H1 (cell line): ENCODE results near the gene TUT1. TPM values are rescaled to one million over a fixed set of nuclear protein-coding genes. Genes with fewer than 3 reads are reported as not detected.
A peak's percentile ranks its signal among the peaks of the same experiment; 100 is the strongest.

Experiments
- CTCF ChIA-PET: fragments of 300-600 bp; sonication (Branson Sonifier 250); formaldehyde crosslinking; loops from one replicate; lab custom pipeline; 2021; ENCODE audit not compliant: partially characterized antibody; lab: Charles Lee
- POLR2A ChIA-PET: fragments of 300-600 bp; sonication (Branson Sonifier 250); formaldehyde crosslinking; loops from one replicate; lab custom pipeline; 2021; ENCODE audit warnings: inconsistent platforms; ENCODE audit not compliant: partially characterized antibody; lab: Charles Lee
- DNase-seq, 2 experiments: peaks; one replicate each; pipeline versions ENCODE4 v3.0.0 to v3.0.0-alpha.2; 2010 to 2022; ENCODE audit warnings: low spot score in 2 of 2, low read depth in 1 of 2, mixed read lengths in 1 of 2
- FAIRE-seq: peaks from 2 replicates; lab custom pipeline; 2011; peaks lifted over from hg19 to GRCh38; lab: Jason Lieb, UNC
- H2AFZ ChIP-seq: 2 replicates; pipeline ENCODE4 v1.8.1; 2012; ENCODE audit warnings: low read length, inconsistent platforms
- H2AK5ac ChIP-seq: 2 replicates; pipeline ENCODE4 v1.6.1; 2013; ENCODE audit warnings: low read depth, low read length
- H2BK120ac ChIP-seq: replicated peaks from 2 replicates; pipeline ENCODE3; 2013; ENCODE audit warnings: low read depth, low read length, inconsistent platforms
- H2BK12ac ChIP-seq: 2 replicates; pipeline ENCODE4 v1.6.1; 2013; ENCODE audit warnings: low read depth, low read length
- H2BK15ac ChIP-seq: 2 replicates; pipeline ENCODE4 v1.6.1; 2013; ENCODE audit warnings: low read length
- H2BK20ac ChIP-seq: 2 replicates; pipeline ENCODE4 v1.6.1; 2013; ENCODE audit warnings: low read length
- H2BK5ac ChIP-seq: 2 replicates; pipeline ENCODE4 v1.6.1; 2013; ENCODE audit warnings: low read depth, low read length
- H3K14ac ChIP-seq: 2 replicates; pipeline ENCODE4 v1.6.1; 2013; ENCODE audit warnings: inconsistent platforms; ENCODE audit not compliant: insufficient read length
- H3K18ac ChIP-seq: 2 replicates; pipeline ENCODE4 v1.6.1; 2013; ENCODE audit warnings: low read length; ENCODE audit errors: extremely low read depth
- H3K23ac ChIP-seq: 2 replicates; pipeline ENCODE4 v1.6.1; 2013; ENCODE audit warnings: inconsistent platforms; ENCODE audit not compliant: insufficient read length
- H3K23me2 ChIP-seq: 2 replicates; pipeline ENCODE4 v1.6.1; 2013; ENCODE audit warnings: low read depth, low read length
- H3K27ac ChIP-seq: 2 replicates; pipeline ENCODE4 v1.6.1; 2011; ENCODE audit warnings: low read depth, low read length, inconsistent platforms
- H3K27me3 ChIP-seq, 4 experiments: replicated peaks in 1 of 4; 1 replicate in 1 of 4; 2 replicates in 3 of 4; pipeline versions ENCODE4 v1.6.1 to v1.8.1; 2011 to 2013; ENCODE audit warnings: low read length in 3 of 4, mild to moderate bottlenecking in 3 of 4, inconsistent platforms in 2 of 4, mixed read lengths in 2 of 4, moderate library complexity in 1 of 4; ENCODE audit not compliant: control insufficient read depth in 3 of 4, insufficient read depth in 3 of 4; ENCODE audit errors: extremely low read depth in 1 of 4
- H3K36me3 ChIP-seq, 4 experiments: 2 replicates each; pipeline versions ENCODE4 v1.6.1 to v1.8.1; 2011 to 2013; ENCODE audit warnings: mild to moderate bottlenecking in 4 of 4, low read length in 3 of 4, moderate library complexity in 2 of 4, control low read depth in 1 of 4, inconsistent platforms in 1 of 4; ENCODE audit not compliant: insufficient read depth in 4 of 4, control insufficient read depth in 2 of 4
- H3K4ac ChIP-seq: replicated peaks from 2 replicates; pipeline ENCODE3; 2013; ENCODE audit warnings: low read length, low read depth, mixed read lengths, inconsistent platforms; ENCODE audit not compliant: insufficient read length
- H3K4me1 ChIP-seq, 4 experiments: replicated peaks in 1 of 4; 1 replicate in 1 of 4; 2 replicates in 3 of 4; pipeline versions ENCODE4 v1.6.1 to v1.8.1; 2011 to 2013; ENCODE audit warnings: low read length in 3 of 4, inconsistent platforms in 2 of 4, mixed read lengths in 1 of 4; ENCODE audit not compliant: insufficient read depth in 4 of 4, control insufficient read depth in 3 of 4
- H3K4me2 ChIP-seq, 2 experiments: 2 replicates each; pipeline versions ENCODE4 v1.6.1 to v1.8.1; 2011 to 2013; ENCODE audit warnings: low read depth in 2 of 2, low read length in 2 of 2, control low read depth in 1 of 2, inconsistent platforms in 1 of 2, mild to moderate bottlenecking in 1 of 2; ENCODE audit not compliant: insufficient read depth in 1 of 2
- H3K4me3 ChIP-seq, 4 experiments: fragments of 200-600, 300-600 bp in 1 of 4; sonication (generic), shearing (Covaris generic), sonication (Bioruptor Twin) in 1 of 4; 2 replicates each; pipeline versions ENCODE4 v1.5.1 to v1.8.1; 2011 to 2016; ENCODE audit warnings: low read length in 4 of 4, low read depth in 3 of 4, control low read depth in 2 of 4, inconsistent platforms in 2 of 4, mild to moderate bottlenecking in 2 of 4, mixed read lengths in 1 of 4, moderate library complexity in 1 of 4; ENCODE audit not compliant: insufficient read depth in 2 of 4; ENCODE audit errors: extremely low read depth in 1 of 4
- H3K56ac ChIP-seq: replicated peaks from 2 replicates; pipeline ENCODE3; 2013; ENCODE audit warnings: low read depth, mild to moderate bottlenecking, mixed read lengths, low read length, inconsistent platforms; ENCODE audit not compliant: insufficient read length
- H3K79me1 ChIP-seq: 2 replicates; pipeline ENCODE4 v1.6.1; 2013; ENCODE audit warnings: low read depth, low read length, control low read depth
- H3K79me2 ChIP-seq, 2 experiments: 2 replicates each; pipeline versions ENCODE4 v1.6.1 to v1.8.1; 2012 to 2013; ENCODE audit warnings: low read length in 2 of 2, mild to moderate bottlenecking in 2 of 2, inconsistent platforms in 1 of 2; ENCODE audit not compliant: insufficient read depth in 2 of 2, control insufficient read depth in 1 of 2
- H3K9ac ChIP-seq, 4 experiments: replicated peaks in 1 of 4; 1 replicate in 1 of 4; 2 replicates in 3 of 4; pipeline versions ENCODE4 v1.6.1 to v1.8.1; 2011 to 2013; ENCODE audit warnings: low read depth in 3 of 4, low read length in 3 of 4, control low read depth in 2 of 4, mild to moderate bottlenecking in 2 of 4, moderate library complexity in 2 of 4, inconsistent platforms in 1 of 4; ENCODE audit errors: extremely low read depth in 1 of 4
- H3K9me3 ChIP-seq, 2 experiments: 2 replicates each; pipeline versions ENCODE4 v1.6.1 to v1.8.1; 2012 to 2013; ENCODE audit warnings: mild to moderate bottlenecking in 2 of 2, moderate library complexity in 2 of 2, control low read depth in 1 of 2, inconsistent platforms in 1 of 2, low read depth in 1 of 2, low read length in 1 of 2, mixed read lengths in 1 of 2; ENCODE audit not compliant: insufficient read depth in 2 of 2
- H4K20me1 ChIP-seq, 2 experiments: replicated peaks in 1 of 2; 2 replicates each; pipeline versions ENCODE3 to v1.8.1; 2011 to 2013; ENCODE audit warnings: inconsistent platforms in 2 of 2, low read length in 2 of 2, mild to moderate bottlenecking in 1 of 2; ENCODE audit not compliant: insufficient read depth in 2 of 2, control insufficient read depth in 1 of 2
- H4K5ac ChIP-seq: 2 replicates; pipeline ENCODE4 v1.6.1; 2013; ENCODE audit warnings: low read length, low read depth, mixed read lengths, inconsistent platforms; ENCODE audit not compliant: insufficient read length
- H4K8ac ChIP-seq: 2 replicates; pipeline ENCODE4 v1.8.0; 2013; ENCODE audit warnings: mild to moderate bottlenecking, moderate library complexity, low read length, inconsistent platforms; ENCODE audit not compliant: insufficient read depth; ENCODE audit errors: extremely low read depth
- H4K91ac ChIP-seq: replicated peaks from 2 replicates; pipeline ENCODE3; 2013; ENCODE audit warnings: low read length, mixed read lengths, inconsistent platforms; ENCODE audit not compliant: insufficient read length
- EP300 ChIP-seq, 2 experiments: IDR thresholded peaks; 1 replicate in 1 of 2; 2 replicates in 1 of 2; pipeline ENCODE4 v1.6.1; 2011 to 2012; ENCODE audit warnings: low read depth in 2 of 2, low read length in 2 of 2, mild to moderate bottlenecking in 2 of 2, borderline replicate concordance in 1 of 2, inconsistent platforms in 1 of 2, moderate library complexity in 1 of 2
- WGBS, 2 experiments: shearing (Covaris generic) in 1 of 2; methylation state at CpG; one replicate each; pipeline versions ENCODE4 v1.1.6 to v1.1.7; 2013 to 2015; ENCODE audit warnings: low lambda C conversion rate in 2 of 2, mixed read lengths in 2 of 2, inconsistent platforms in 1 of 2, low coverage in 1 of 2, missing lambda C conversion rate in 1 of 2; ENCODE audit not compliant: insufficient replicate concordance in 2 of 2, insufficient coverage in 1 of 2, insufficient read length in 1 of 2; ENCODE audit errors: extremely low coverage in 1 of 2, missing lambda C conversion rate in 1 of 2; 5-methylcytosine and 5-hydroxymethylcytosine counted together
- polyA plus RNA-seq, 7 experiments: library from polyadenylated mRNA; depleted of rRNA in 3 of 7; stranded (reverse) in 5 of 7; unstranded in 2 of 7; fragments of >200 nt in 5 of 7; fragments of 200-250 nt in 2 of 7; gene quantifications; 1 replicate in 5 of 7; 2 replicates in 1 of 7; 4 replicates in 1 of 7; pipeline versions ENCODE4 v1.2.1 to v1.2.3, GENCODE V29; 2011 to 2013; ENCODE audit warnings: missing spikeins in 2 of 7, mixed read lengths in 2 of 7
- total RNA-seq: library from RNA; stranded (reverse); fragmentation: NEBNext Ultra II Directional; extraction: Animal tissue kit (Norgen Biotek cat#: 25700); gene quantifications from 2 replicates; pipeline ENCODE4 v1.2.1, GENCODE V29; 2021

The TUT1 gene
- total and polyA plus RNA-seq, 2 of the 8 experiments (the other 6 are each of a cell fraction or from before 2014, with no cell fraction given): 17.8 to 24.6 TPM

DNA sequence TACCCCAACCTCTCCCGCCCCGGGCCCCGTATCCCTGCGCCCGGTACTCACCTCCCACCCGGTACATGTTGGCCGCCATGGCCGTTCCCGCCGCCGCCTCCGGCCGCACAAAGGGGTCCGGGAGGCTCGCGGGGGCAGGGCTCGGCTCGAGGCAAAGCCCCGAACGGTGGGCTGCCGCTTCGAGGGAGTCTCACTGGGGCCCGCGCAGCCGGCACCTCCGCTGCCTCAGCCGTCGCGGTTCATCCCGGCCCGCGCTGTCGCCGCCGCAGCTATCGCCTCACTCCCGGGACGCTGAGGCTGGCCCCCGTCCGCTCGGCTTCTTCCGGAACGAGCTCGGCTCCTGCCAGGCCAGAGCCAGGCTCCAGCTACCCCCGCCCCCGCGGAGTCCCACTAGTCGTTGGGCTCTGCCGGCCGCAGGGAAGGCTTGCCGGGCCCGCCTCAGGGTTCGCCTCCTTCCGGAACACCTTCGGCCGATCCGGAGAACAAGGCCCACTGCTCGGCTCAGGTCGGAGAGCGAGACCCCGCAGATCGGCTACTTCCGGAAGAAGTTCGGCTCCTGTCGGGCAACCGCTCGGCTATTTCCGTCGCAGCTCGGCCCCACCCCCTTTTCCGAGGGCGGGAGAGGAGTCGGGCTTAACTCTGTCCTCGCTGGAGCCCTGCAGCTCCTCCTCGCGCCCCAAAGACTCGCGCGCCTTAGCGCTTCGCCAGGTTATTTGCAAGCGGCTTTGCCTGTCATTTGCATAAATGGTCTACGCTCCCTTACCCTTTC lies 10.2 kb upstream of the TUT1 start, which contains the start of gene MTA2:
TSS of gene MTA2 (minus strand) at position 494 of the 769 bp plus-strand sequence. CDS start at position 79, 415 bp downstream.
- Histone ChIP-seq H2BK5ac (peak within 1 kb of the TSS; percentile 75; the same call in 1 of the 2 replicates), H2BK15ac (peak within 1 kb of the TSS; percentile 88; the same call in 1 of the 2 replicates), H4K5ac (peak within 1 kb of the TSS; percentile 47), H3K4me1 (peaks cover 7 to 32% (median 17%) of the 10 kb centered on the region in 4 experiments), H3K4me3 (peak within 1 kb of the TSS; percentile 74 to 86 (median 84)), H2AK5ac (peak within 1 kb of the TSS; percentile 29; the same call in 1 of the 2 replicates), H3K4ac (peak within 1 kb of the TSS; percentile 14), H3K36me3 (peaks cover 17 to 20% (median 18%) of the 10 kb centered on the region in 4 experiments), H2BK12ac (peak within 1 kb of the TSS; percentile 27; the same call in 1 of the 2 replicates), H3K14ac (no peak within 1 kb of the TSS), H3K56ac (peak within 1 kb of the TSS; percentile 78), H4K20me1 (peaks cover 3 to 7% of the 10 kb centered on the region in 2 experiments), H3K9ac (peak within 1 kb of the TSS; percentile 83 to 99 (median 87)), H3K79me2 (peaks cover 0 to 28% of the 10 kb centered on the region in 2 experiments; a peak in 2 of 4 replicates), H4K91ac (peak within 1 kb of the TSS; percentile 38), H3K9me3 (no peaks in the 10 kb centered on the region), H3K23ac (no peak within 1 kb of the TSS), H2BK20ac (no peak within 1 kb of the TSS), H3K27ac (peak within 1 kb of the TSS; percentile 79), H3K27me3 (peaks cover 0 to 13% (median 11%) of the 10 kb centered on the region in 4 experiments; a peak in 6 of 7 replicates), H3K18ac (peak within 1 kb of the TSS; percentile 84), H3K23me2 (peaks cover 17% of the 10 kb centered on the region; the same call in 1 of the 2 replicates), H3K79me1 (no peaks in the 10 kb centered on the region; the same call in 1 of the 2 replicates), H2AFZ (peak within 1 kb of the TSS; percentile 27; the same call in 1 of the 2 replicates), H4K8ac (peak within 1 kb of the TSS; percentile 95), H2BK120ac (no peak within 1 kb of the TSS), H3K4me2 (peak within 1 kb of the TSS; percentile 72 to 95)
- ChIA-PET POLR2A (interaction anchor here (0.6 to 12.3 kb wide), 33 partner anchors 9 to 280 kb away, joined by 3 to 235 read pairs (median 3); partner anchors contain the start of genes B3GAT3, C11orf98, CSKMT and EEF1G), CTCF (interaction anchor here (0.9 to 2.2 kb wide), 5 partner anchors 9 to 170 kb away, joined by 3 to 24 read pairs (median 4); partner anchors contain the start of genes EEF1G, EML3, ROM1 and TUT1)
- FAIRE-seq: peak; percentile 81
- 1% methylated on average over 63 of the region's 83 CpGs; no CpG with 5 or more reads in 1 of the 2 experiments for WGBS, 2 experiments
- DNase-seq: peak; percentile 98 to 100
- no peak for TF ChIP-seq EP300 (IDR thresholded peaks at IDR 0.05; ENCODE audit: borderline replicate concordance in 1 of 2, low read depth in 2 of 2, low read length in 2 of 2)
